ENCODE results near the gene KCNIP1.

Gene KCNIP1

GRCh38 chr5:170510126-170510525 lies 6.3 kb downstream of the KCNIP1 start:
- H3K27me3 Mint-ChIP-seq: peaks cover 8% of the 10 kb centered on the region
- no peaks in the 10 kb centered on the region for H3K4me1 Mint-ChIP-seq (ENCODE audit: low read depth)
- no peaks in the 10 kb centered on the region for H3K36me3 Mint-ChIP-seq
- no peaks in the 10 kb centered on the region for H3K9me3 Mint-ChIP-seq (ENCODE audit: low read depth)
- no peak overlapping the region for H3K27ac Mint-ChIP-seq
- H3K4me3 Mint-ChIP-seq: no peak overlapping the region

- peaks cover 4% of the 10 kb centered on the region for H3K27me3 Mint-ChIP-seq
- H3K27ac Mint-ChIP-seq: no peak overlapping the region
- no peaks in the 10 kb centered on the region for H3K4me1 Mint-ChIP-seq (ENCODE audit: low read depth)
- no peaks in the 10 kb centered on the region for H3K36me3 Mint-ChIP-seq
- H3K9me3 Mint-ChIP-seq (ENCODE audit: low read depth): no peaks in the 10 kb centered on the region
- H3K4me3 Mint-ChIP-seq: no peak overlapping the region
Observed at GRCh38 chr5:170510559-170510958, 6.7 kb downstream of the KCNIP1 start.

- Mint-ChIP-seq H3K27me3 (no peaks in the 10 kb centered on the region), H3K4me3 (no peak overlapping the region), H3K9me3 (ENCODE audit: low read depth) (no peaks in the 10 kb centered on the region), H3K4me1 (ENCODE audit: low read depth) (no peaks in the 10 kb centered on the region), H3K36me3 (no peaks in the 10 kb centered on the region), H3K27ac (no peak overlapping the region)
Observed at GRCh38 chr5:170511551-170512258, 7.9 kb downstream of the KCNIP1 start.

GRCh38 chr5:170513856-170514525 lies 10.2 kb downstream of the KCNIP1 start:
- Mint-ChIP-seq H3K36me3 (no peaks in the 10 kb centered on the region), H3K4me1 (ENCODE audit: low read depth) (no peaks in the 10 kb centered on the region), H3K4me3 (no peak overlapping the region), H3K27ac (no peak overlapping the region), H3K27me3 (no peaks in the 10 kb centered on the region), H3K9me3 (ENCODE audit: low read depth) (no peaks in the 10 kb centered on the region)

- no peak overlapping the region for H3K27ac Mint-ChIP-seq
- no peak overlapping the region for H3K4me3 Mint-ChIP-seq
- no peaks in the 10 kb centered on the region for H3K9me3 Mint-ChIP-seq (ENCODE audit: low read depth)
- no peaks in the 10 kb centered on the region for H3K36me3 Mint-ChIP-seq
- peaks cover 2% of the 10 kb centered on the region for H3K27me3 Mint-ChIP-seq
- H3K4me1 Mint-ChIP-seq (ENCODE audit: low read depth): no peaks in the 10 kb centered on the region
Observed at GRCh38 chr5:170517411-170517810, 13.6 kb downstream of the KCNIP1 start.

GRCh38 chr5:170518277-170518676 lies 14.5 kb downstream of the KCNIP1 start:
- H3K4me3 Mint-ChIP-seq: no peak overlapping the region
- no peaks in the 10 kb centered on the region for H3K9me3 Mint-ChIP-seq (ENCODE audit: low read depth)
- no peaks in the 10 kb centered on the region for H3K4me1 Mint-ChIP-seq (ENCODE audit: low read depth)
- no peak overlapping the region for H3K27ac Mint-ChIP-seq
- no peaks in the 10 kb centered on the region for H3K36me3 Mint-ChIP-seq
- H3K27me3 Mint-ChIP-seq: peaks cover 2% of the 10 kb centered on the region

- Mint-ChIP-seq H3K9me3 (ENCODE audit: low read depth) (no peaks in the 10 kb centered on the region), H3K4me3 (no peak overlapping the region), H3K27ac (no peak overlapping the region), H3K4me1 (ENCODE audit: low read depth) (no peaks in the 10 kb centered on the region), H3K27me3 (peaks cover 2% of the 10 kb centered on the region), H3K36me3 (no peaks in the 10 kb centered on the region)
Observed at GRCh38 chr5:170519549-170519948, 15.7 kb downstream of the KCNIP1 start.

- Mint-ChIP-seq H3K27ac (no peak overlapping the region), H3K36me3 (no peaks in the 10 kb centered on the region), H3K27me3 (peaks cover 4% of the 10 kb centered on the region), H3K4me3 (no peak overlapping the region), H3K4me1 (ENCODE audit: low read depth) (no peaks in the 10 kb centered on the region), H3K9me3 (ENCODE audit: low read depth) (no peaks in the 10 kb centered on the region)
Observed at GRCh38 chr5:170520372-170520771, 16.6 kb downstream of the KCNIP1 start.

GRCh38 chr5:170522211-170523141 lies 18.7 kb downstream of the KCNIP1 start:
- no peaks in the 10 kb centered on the region for H3K9me3 Mint-ChIP-seq (ENCODE audit: low read depth)
- H3K36me3 Mint-ChIP-seq: no peaks in the 10 kb centered on the region
- H3K4me3 Mint-ChIP-seq: no peak overlapping the region
- H3K27ac Mint-ChIP-seq: no peak overlapping the region
- H3K4me1 Mint-ChIP-seq (ENCODE audit: low read depth): no peaks in the 10 kb centered on the region
- peaks cover 4% of the 10 kb centered on the region for H3K27me3 Mint-ChIP-seq

- no peaks in the 10 kb centered on the region for H3K36me3 Mint-ChIP-seq
- H3K27me3 Mint-ChIP-seq: peaks cover 4% of the 10 kb centered on the region
- H3K9me3 Mint-ChIP-seq (ENCODE audit: low read depth): no peaks in the 10 kb centered on the region
- no peak overlapping the region for H3K27ac Mint-ChIP-seq
- no peak overlapping the region for H3K4me3 Mint-ChIP-seq
- no peaks in the 10 kb centered on the region for H3K4me1 Mint-ChIP-seq (ENCODE audit: low read depth)
Observed at GRCh38 chr5:170523142-170523551, 19.3 kb downstream of the KCNIP1 start.

- Mint-ChIP-seq H3K27ac (no peak overlapping the region), H3K36me3 (no peaks in the 10 kb centered on the region), H3K27me3 (peaks cover 4% of the 10 kb centered on the region), H3K9me3 (ENCODE audit: low read depth) (no peaks in the 10 kb centered on the region), H3K4me1 (ENCODE audit: low read depth) (no peaks in the 10 kb centered on the region), H3K4me3 (no peak overlapping the region)
Observed at GRCh38 chr5:170523830-170524229, 20.0 kb downstream of the KCNIP1 start.

GRCh38 chr5:170524576-170524975 lies 20.8 kb downstream of the KCNIP1 start:
- Mint-ChIP-seq H3K27me3 (peaks cover 4% of the 10 kb centered on the region), H3K4me1 (ENCODE audit: low read depth) (no peaks in the 10 kb centered on the region), H3K27ac (no peak overlapping the region), H3K4me3 (no peak overlapping the region), H3K9me3 (ENCODE audit: low read depth) (no peaks in the 10 kb centered on the region), H3K36me3 (no peaks in the 10 kb centered on the region)

GRCh38 chr5:170525470-170526211 lies 21.8 kb downstream of the KCNIP1 start:
- no peak overlapping the region for H3K4me3 Mint-ChIP-seq
- H3K4me1 Mint-ChIP-seq (ENCODE audit: low read depth): no peaks in the 10 kb centered on the region
- H3K36me3 Mint-ChIP-seq: no peaks in the 10 kb centered on the region
- H3K27me3 Mint-ChIP-seq: peaks cover 4% of the 10 kb centered on the region
- H3K9me3 Mint-ChIP-seq (ENCODE audit: low read depth): no peaks in the 10 kb centered on the region
- H3K27ac Mint-ChIP-seq: no peak overlapping the region

GRCh38 chr5:170527991-170528390 lies 24.2 kb downstream of the KCNIP1 start:
- H3K27me3 Mint-ChIP-seq: peaks cover 5% of the 10 kb centered on the region
- no peak overlapping the region for H3K27ac Mint-ChIP-seq
- no peaks in the 10 kb centered on the region for H3K4me1 Mint-ChIP-seq (ENCODE audit: low read depth)
- no peaks in the 10 kb centered on the region for H3K9me3 Mint-ChIP-seq (ENCODE audit: low read depth)
- H3K36me3 Mint-ChIP-seq: no peaks in the 10 kb centered on the region
- no peak overlapping the region for H3K4me3 Mint-ChIP-seq
